ENCODE data around the gene CEBPA.

GRCh38 chr19:33283589-33283988, 18.7 kb downstream of the CEBPA start:
- TF ChIP-seq HDGF (IDR thresholded peaks at IDR 0.05; ENCODE audit: borderline replicate concordance) (no peak), TARDBP (IDR thresholded peaks at IDR 0.05) (no peak)
